ENCODE measurements around the gene LHFPL6. TPM values are rescaled to one million over a fixed set of nuclear protein-coding genes. Genes with fewer than 3 reads are reported as not detected.

Gene LHFPL6
- total and polyA plus RNA-seq, 8 donors, result 1.8 to 13.4 (median 7.1) TPM

DNA sequence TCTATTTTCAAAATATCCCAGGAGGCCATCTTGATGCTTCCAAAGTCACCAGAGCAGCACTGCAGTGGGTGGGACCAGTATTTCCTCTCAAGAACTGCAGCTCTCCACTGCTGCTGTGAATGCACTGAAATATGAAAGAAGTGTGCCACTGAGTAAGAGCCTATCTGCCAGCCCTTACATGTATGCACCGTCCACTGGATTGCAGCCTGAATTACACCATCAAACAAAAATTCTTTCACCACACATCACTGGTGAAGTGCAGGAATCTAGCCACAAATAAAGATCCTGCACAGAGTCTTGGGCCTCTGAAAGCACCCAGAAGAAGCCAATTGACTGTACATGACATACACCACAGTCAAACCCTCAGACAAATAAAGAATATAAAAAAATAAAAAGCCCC lies 249.0 kb downstream of the LHFPL6 start:
- intact Hi-C loops (cut with DNase I), result no loop called here
- no peaks in the 10 kb centered on the region for H3K9me3 ChIP-seq
- no peak overlapping the region for H3K4me3 ChIP-seq
- TF ChIP-seq, protein P1, sequence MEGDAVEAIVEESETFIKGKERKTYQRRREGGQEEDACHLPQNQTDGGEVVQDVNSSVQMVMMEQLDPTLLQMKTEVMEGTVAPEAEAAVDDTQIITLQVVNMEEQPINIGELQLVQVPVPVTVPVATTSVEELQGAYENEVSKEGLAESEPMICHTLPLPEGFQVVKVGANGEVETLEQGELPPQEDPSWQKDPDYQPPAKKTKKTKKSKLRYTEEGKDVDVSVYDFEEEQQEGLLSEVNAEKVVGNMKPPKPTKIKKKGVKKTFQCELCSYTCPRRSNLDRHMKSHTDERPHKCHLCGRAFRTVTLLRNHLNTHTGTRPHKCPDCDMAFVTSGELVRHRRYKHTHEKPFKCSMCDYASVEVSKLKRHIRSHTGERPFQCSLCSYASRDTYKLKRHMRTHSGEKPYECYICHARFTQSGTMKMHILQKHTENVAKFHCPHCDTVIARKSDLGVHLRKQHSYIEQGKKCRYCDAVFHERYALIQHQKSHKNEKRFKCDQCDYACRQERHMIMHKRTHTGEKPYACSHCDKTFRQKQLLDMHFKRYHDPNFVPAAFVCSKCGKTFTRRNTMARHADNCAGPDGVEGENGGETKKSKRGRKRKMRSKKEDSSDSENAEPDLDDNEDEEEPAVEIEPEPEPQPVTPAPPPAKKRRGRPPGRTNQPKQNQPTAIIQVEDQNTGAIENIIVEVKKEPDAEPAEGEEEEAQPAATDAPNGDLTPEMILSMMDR (IDR thresholded peaks at IDR 0.05), result no peak
- H3K27ac ChIP-seq, result no peak overlapping the region
- no peaks in the 10 kb centered on the region for H3K36me3 ChIP-seq
- H3K4me1 ChIP-seq, result no peaks in the 10 kb centered on the region
- WGBS, 2 donors, result 78 to 79% methylated on average over 1 of the region's 1 CpG
- DNase-seq, result no peak
- no peak for ATAC-seq
- H3K27me3 ChIP-seq, result no peaks in the 10 kb centered on the region
- FAIRE-seq, result no peak

DNA sequence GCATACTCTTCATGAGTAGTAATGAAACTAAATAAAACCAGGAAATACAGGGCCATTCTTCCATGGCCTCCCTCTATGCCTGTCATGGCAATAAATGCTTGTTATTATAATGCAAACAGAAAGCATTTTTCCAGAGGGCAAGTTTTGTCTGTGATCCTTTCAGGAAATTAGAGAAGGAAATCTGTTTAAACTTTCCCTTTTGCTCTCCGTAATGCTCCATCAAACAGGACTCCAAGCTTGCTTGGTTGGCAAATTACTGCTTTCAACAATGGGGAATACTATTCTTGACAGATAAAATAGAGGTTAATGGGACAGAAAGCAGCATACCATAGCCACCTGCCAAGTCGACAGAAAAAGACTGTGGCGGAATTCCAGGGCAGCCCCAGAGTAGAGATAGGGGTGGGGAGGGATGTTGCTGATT lies 252.5 kb downstream of the LHFPL6 start:
- TF ChIP-seq, protein P1 (IDR thresholded peaks at IDR 0.05), result no peak
- ATAC-seq (peak in 1 of 4 donors; percentile 30), FAIRE-seq (no peak), DNase-seq (no peak)
- Histone ChIP-seq H3K27me3 (no peaks in the 10 kb centered on the region), H3K4me1 (no peaks in the 10 kb centered on the region), H3K9me3 (no peaks in the 10 kb centered on the region), H3K27ac (no peak overlapping the region), H3K36me3 (no peaks in the 10 kb centered on the region), H3K4me3 (no peak overlapping the region)
- WGBS, 2 donors, result 22 to 28% methylated on average over 3 of the region's 3 CpGs
- intact Hi-C loops (cut with DNase I), result no loop called here

DNA sequence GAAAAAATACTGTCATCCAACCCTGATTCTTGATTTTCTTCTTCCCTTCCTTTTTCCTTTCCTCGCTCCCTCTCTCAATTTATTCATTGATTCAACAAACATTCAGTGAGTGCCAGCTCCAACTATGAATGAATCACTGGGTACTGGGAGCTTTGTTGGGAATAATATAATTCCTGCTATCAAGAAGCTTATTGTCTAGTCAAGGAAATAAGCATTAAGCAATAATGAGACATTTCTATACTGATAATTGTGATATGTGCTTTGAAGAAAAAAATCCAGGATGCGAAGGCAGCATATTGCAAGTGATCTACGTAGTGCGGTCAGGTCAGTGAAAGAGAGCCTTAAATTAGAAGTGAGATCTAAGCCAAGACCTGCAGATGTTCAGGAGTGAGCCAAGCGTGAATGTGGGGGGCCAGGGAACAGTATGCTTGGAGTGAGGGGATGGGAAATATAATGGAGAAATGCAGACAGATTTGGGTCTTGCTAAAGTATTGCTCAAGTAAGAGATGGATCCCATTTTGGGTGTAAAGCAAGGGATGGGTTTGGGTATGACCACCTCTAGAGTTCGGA lies 253.5 kb downstream of the LHFPL6 start:
- H3K4me1 ChIP-seq, result no peaks in the 10 kb centered on the region
- intact Hi-C loops (cut with DNase I), result no loop called here
- H3K36me3 ChIP-seq, result no peaks in the 10 kb centered on the region
- TF ChIP-seq, protein P1 (IDR thresholded peaks at IDR 0.05), result no peak
- DNase-seq (no peak), FAIRE-seq (no peak), ATAC-seq (no peak)
- H3K4me3 ChIP-seq, result no peak overlapping the region
- H3K27ac ChIP-seq, result no peak overlapping the region
- 78 to 89% methylated on average over 6 of the region's 6 CpGs for WGBS, 2 donors
- H3K9me3 ChIP-seq, result no peaks in the 10 kb centered on the region
- H3K27me3 ChIP-seq, result no peaks in the 10 kb centered on the region

DNA sequence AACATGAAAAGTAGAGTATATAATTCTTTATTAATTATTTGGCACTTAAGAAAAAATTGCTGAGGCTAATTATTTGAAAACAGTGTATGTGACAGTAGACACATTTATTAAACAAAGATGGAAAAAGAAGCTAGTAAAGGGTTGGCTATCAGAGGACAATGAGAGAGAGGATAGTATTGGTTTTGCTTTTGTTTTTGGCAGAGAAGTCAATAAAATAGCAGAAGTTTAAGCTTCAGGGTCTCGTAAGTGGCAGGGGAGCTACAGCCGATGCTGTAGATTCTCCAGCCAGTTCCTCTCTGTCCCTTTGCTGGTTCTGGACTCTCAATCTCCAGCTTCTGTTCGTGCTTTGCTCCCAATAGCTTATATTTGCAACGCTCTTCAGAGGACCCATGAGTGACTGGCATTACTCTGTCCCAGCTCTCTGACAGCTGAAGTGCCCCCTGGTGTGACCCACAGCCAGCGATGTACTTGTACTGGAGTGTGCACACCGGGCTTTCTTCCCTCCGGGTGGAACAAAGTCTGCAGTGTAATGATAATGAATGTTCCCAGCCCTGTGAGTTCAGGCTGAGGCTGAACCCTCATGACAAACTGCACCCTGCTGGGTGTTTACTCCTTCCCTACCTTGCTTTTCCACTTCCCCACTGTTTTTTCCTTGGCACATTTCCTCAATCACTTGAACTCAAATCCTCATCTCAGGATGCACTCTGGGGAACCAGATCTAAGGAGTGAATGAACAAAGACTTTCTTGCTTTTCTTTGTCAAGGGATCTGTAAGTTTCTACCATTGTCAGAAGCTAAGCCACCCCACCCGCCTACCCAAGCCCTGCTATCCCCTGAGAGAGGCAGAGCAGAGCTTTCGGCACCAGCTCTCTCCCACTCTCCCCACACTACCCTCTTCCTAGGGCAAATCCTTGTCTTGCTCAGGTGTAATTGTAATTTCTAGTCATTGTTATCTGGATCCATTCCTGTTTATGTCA lies 254.8 kb downstream of the LHFPL6 start:
- WGBS, 2 donors, result 55 to 59% methylated on average over 9 of the region's 9 CpGs
- Histone ChIP-seq H3K4me1 (no peaks in the 10 kb centered on the region), H3K27me3 (no peaks in the 10 kb centered on the region), H3K27ac (no peak overlapping the region), H3K4me3 (no peak overlapping the region), H3K9me3 (no peaks in the 10 kb centered on the region), H3K36me3 (no peaks in the 10 kb centered on the region)
- no peak for FAIRE-seq
- intact Hi-C loops (cut with DNase I), result no loop called here
- TF ChIP-seq, protein P1 (IDR thresholded peaks at IDR 0.05), result no peak
- no peak for DNase-seq
- ATAC-seq, result no peak

DNA sequence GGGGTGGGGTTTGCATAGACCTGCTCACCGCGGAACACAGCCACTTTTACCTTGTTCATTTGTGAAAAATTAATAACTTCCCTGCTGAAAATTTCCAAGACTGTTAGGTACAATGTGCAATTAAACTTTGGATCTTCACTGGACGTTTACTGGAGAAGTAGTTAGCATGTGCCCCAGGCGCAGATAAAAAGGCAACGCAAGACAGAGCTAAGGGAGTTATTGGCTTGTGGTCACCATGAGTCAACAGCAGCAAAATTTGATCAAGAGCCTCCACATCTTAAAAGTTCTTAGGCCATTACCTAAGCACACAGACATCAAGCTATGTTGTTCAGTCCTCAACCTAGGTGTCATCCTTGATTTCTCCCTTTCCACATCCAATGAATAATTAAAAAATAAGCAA lies 257.0 kb downstream of the LHFPL6 start:
- H3K27me3 ChIP-seq, result no peaks in the 10 kb centered on the region
- H3K9me3 ChIP-seq, result no peaks in the 10 kb centered on the region
- FAIRE-seq (no peak), DNase-seq (no peak), ATAC-seq (no peak)
- TF ChIP-seq, protein P1 (IDR thresholded peaks at IDR 0.05), result no peak
- intact Hi-C loops (cut with DNase I), result no loop called here
- 73 to 76% methylated on average over 5 of the region's 5 CpGs for WGBS, 2 donors
- no peak overlapping the region for H3K27ac ChIP-seq
- H3K36me3 ChIP-seq, result no peaks in the 10 kb centered on the region
- no peaks in the 10 kb centered on the region for H3K4me1 ChIP-seq
- H3K4me3 ChIP-seq, result no peak overlapping the region
